Measurements from ENCODE around the gene RAE1.

RAE1 gene

DNA sequence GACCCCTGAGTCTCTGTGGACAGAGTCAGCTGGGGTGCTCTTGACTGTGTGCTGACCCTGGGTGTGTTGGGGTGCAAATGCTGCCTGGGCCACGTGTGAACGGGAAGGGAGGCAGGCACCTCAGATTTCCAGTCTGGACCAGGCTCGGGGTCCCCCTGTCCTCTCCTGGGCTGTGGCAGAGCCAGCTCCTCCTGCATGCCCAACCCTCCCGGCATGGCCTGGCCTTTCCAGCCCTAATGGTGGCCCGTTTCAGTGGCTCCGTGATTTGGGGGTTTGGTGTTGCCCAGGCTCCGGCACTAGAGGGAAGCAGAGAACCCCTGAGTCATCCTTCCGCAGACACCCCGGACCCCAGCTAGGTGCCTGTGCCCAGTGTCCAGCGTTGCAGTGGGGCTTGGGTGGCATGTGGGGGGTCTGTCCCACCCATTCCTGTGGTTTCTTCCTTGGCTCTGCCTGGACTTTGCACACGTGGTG is 49.2 kb downstream of the RAE1 start:
- DNase-seq (ENCODE audit: low spot score) = no peak

DNA sequence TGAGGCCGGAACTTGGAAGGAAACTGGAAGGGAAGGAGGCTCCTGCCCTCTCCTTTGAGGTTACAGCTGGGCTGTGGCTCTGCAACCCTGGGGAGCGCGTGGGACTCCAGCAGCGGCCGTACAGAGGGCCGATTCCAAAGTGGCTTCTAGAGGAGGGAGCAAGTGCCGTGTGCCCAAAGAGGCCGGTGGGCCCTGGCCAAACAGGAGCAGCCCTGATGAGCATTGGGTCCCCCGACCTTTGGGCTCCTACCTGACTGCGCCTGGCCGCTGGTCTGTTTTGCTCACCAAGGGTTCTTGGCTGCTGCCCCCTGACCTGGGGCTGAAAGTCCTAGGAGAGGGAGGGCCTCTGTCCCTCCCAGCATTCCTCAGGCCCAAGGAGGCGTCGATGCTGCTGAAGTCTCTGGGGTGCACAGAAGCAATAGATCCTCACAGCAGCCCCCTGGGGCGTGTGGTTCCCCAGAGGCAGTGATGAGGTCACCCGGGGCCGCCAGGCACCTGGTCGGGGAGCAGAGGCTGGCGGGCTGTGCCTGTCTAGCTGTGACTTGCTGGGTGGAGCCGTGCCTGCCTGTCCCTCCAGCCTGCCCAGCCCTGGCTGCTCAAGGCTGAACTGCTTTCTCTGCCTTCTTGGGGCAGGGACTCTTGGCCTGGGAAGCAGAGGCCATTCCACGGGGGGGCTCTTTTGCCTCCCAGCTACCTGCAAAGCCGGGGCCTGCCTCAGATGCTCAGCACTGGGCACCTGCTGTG is 49.9 kb downstream of the RAE1 start:
- DNase-seq (ENCODE audit: low spot score) = no peak

DNA sequence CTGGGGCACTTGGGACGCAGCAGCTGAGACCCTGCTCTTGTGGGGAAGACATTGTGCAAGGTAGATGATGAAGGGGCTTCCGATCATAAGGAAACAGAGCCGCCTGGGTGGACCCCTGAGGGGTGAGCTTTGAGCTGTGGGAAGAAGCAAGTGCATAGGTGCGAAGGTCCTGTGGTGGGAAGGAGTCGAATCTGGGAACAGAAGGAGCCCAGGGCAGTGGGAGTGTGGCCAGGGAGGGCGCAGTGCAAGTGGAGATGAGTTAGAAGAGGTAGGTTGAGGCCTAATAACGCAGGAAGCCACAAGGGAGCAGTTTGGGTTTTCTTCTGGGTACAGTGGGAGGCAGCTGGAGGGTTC is 50.5 kb downstream of the RAE1 start:
- DNase-seq (ENCODE audit: low spot score) = no peak

DNA sequence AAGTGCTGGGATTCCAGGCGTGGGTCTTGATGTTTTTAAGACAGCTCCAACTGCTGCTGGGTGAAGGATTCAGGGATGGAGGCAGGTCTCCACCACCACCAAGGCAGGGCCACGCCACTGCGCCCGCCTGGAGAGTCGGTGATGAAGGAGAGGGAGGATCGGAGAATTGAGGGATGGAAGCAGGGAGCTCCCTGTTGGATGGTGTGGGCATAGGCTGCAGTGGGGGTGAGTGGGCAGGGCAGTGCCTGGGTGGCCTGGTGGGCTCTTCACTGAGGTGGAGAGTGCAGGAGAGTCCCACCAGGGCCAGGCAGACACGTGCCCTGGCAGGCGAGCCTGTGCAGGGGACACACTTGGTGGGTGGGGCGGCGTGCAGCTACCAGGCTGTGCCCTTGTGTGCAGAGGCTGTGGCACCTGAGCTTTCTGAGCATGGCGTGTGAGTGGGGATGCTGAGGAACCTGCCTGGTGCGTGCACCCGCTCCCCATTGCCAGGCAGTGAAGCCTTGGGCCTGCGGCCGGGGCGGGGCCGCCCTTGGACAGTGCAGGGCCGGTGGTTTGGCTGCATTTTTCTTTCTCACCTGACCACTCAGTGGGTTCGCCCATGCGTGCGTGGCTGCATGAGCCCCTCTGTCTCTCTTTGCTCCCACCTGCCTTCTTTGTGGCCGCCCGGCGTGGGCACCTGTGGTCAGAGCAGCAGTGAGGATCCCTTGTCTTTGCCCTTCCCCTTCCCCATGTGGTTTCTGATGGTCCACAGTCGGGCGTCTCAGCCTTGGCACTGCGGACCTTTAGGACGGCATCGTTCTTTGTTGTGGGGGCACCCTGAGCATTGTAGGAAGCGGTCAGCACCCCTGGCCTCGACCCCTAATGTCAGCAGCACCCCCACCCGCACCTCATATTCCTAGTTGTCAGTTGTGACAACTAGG is 51.4 kb downstream of the RAE1 start:
- DNase-seq (ENCODE audit: low spot score) = no peak

DNA sequence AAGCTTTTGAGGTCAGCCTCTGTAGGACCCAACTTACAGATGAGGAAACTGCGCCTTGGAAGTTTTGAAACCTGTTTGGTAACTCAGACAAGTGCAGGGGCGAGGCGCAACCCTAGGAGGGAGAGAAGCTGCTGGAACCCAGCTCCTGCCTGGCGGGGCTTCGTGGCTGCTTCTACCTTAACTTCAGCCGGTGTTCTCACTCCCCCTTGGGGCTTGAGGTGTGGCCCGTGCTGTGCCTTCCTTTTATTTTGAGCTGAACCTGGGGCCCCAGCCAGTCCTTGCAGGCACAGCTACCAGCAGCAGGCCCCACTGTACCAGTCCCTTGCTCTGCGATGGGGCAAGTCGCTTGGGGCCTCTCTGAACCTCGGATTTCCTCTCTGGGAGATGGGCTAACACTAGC is 52.2 kb downstream of the RAE1 start:
- no peak for DNase-seq (ENCODE audit: low spot score)

DNA sequence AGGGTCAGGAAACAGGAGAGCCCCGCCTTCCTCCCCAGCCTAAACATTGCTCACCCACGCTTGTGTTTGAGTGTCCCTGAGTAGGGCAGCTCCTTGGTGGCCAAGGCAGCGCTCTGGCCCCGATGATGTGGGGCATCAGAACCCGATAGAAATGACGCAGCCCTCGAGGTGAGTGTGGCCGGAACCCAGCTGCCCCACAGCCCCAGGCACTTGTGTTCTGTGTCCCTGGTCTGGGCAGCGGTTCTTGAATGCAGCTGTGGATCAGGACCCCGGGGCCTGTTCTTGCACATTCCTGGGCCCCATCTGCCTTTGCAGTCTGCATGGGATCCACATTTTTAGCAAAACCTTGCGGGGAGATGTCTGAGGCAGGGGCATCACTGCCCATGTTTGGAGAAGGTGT is 53.0 kb downstream of the RAE1 start:
- DNase-seq (ENCODE audit: low spot score) = no peak

DNA sequence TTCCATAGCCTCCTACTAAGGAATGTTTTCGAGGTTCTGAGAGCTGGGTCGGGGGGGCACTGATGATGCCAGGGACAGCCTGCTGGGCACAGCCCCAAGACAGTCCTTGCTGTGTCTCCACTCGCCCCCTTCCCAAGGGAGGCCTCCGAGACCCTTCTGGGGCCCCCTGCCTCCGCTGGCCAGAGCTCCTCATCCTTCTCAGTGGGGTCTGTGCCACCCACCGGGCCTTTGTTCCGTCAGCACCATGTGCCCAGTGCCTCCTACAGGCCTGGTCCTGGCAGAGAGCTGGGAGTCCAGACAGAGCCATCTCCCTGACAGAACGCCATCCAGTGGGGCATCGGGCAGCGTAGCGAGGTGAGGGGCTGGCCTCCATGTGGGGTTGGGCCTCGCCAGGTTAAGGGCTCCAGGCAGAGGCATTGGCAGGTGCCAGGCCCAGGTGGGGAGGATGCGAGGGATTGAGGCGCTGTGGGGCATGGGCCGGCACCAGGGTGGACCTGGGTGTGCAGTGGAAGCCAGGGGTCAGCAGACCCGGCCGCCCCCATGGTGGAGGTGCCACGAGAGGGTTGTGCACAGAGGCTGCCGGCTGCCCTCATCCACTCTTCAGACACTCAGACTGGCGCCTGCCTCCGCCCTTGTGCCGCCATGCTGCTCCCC is 53.5 kb downstream of the RAE1 start:
- DNase-seq (ENCODE audit: low spot score) = no peak

DNA sequence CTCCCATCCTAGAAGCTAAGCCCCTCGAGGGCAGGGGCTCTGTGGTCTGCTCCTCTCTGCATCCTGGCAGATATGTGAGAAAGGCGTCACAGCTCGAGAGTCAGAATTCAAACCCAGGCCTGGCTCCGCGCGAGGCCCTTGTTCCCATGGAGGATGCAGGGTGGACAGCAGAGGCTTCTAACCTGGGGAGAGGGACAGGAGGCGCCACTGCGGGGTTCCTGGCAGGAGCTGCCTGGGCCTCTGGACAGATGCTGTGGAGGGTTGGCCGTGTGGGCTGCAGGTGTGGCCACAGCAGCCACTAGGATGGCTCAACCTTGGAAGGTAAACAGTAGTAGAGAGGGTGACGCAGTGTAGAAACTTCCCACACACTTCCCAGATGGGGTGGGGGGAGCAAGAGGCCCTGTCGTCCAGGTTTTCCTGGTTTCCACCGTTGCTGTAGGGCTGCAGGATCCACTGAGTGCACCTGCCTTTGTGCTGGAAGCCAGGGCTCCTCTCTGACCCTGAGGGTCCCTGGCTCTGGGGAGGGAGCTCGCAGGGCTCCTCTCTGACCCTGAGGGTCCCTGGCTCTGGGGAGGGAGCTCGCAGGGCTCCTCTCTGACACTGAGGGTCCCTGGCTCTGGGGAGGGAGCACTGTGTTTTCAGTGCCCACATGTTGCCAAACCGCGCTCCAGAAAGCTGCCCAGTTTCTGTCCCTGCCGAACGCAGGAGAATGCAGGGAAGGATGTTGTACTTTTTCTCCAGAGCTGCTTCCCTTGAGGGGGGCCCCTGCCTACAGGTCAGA is 54.4 kb downstream of the RAE1 start:
- DNase-seq (ENCODE audit: low spot score) = no peak

DNA sequence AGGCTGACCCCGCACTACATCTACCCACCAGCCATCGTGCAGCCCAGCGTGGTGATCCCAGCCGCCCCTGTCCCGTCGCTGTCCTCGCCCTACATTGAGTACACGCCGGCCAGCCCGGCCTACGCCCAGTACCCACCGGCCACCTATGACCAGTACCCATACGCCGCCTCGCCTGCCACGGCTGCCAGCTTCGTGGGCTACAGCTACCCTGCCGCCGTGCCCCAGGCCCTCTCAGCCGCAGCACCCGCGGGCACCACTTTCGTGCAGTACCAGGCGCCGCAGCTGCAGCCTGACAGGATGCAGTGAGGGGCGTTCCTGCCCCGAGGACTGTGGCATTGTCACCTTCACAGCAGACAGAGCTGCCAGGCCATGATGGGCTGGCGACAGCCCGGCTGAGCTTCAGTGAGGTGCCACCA is 56.5 kb downstream of the RAE1 start:
- DNase-seq (ENCODE audit: low spot score) = no peak

DNA sequence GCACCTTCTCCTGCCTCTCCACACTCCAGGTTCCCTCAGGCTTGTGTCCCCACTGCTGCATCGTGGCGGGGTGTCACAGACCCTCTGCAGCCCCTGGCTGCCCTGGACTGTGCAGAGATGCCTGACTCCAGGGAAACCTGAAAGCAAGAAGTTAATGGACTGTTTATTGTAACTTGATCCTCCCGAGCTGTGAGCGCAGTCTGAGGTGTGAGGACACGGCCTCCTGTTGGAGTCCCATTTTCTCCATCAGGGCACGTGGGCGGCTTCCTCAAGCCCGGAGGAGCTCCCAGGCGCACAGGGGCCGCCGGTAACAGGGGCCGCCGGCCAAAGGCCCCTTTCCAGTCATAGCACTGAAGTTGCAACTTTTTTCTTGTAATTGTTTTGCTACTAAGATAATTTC is 57.1 kb downstream of the RAE1 start:
- DNase-seq (ENCODE audit: low spot score) = no peak

DNA sequence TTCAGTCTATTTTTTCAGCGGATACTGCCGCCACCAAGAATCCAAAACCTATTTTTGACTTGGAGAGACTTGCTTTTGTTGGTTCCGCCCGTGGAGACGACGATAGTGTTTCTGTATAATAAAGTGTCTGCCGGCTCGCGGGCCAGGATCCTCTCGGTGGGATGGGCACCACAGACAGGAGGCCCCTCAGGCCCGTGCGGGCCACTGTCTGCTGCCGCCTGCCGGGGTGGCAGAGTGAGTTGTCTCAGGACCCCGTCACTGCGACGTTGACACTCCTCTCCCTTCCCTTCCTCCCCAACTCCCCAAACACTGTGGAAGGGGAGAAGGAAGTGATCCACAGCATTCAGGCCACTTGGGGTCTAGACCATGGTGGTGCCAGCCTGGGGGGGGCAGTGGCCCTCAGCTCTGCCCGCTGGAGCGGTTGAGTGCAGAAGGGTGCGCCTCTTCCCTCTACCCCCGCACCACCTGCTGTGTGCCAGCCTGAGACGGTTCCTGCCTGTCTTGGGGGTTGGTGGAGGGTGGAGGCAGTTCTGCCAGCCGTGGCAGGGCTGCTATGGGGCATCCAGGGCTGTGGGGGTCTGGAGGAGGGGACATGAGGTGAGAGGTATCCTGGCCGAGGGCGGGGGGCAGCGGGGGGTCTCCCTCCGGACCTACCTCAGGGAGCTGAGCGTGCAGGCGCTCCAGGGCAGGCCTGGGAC is 57.6 kb downstream of the RAE1 start:
- DNase-seq (ENCODE audit: low spot score) = no peak

DNA sequence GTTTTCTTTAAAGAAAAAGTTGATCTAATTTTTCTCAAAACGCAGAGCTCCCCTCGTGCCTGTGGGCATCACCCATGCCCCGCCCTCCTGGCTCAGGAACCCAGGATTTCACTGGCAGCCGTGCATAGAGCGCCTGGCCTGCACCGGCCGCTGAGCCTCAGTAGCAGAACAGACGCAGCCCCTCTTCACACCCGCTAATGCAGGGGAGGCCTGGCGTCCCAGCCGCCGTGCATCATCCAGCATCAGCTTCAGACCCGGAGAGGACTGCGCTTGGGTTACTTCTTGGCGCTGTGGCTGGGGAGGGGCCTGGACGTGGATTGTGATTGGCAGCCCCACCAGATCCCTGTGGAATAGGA is 58.2 kb downstream of the RAE1 start:
- DNase-seq (ENCODE audit: low spot score) = no peak

DNA sequence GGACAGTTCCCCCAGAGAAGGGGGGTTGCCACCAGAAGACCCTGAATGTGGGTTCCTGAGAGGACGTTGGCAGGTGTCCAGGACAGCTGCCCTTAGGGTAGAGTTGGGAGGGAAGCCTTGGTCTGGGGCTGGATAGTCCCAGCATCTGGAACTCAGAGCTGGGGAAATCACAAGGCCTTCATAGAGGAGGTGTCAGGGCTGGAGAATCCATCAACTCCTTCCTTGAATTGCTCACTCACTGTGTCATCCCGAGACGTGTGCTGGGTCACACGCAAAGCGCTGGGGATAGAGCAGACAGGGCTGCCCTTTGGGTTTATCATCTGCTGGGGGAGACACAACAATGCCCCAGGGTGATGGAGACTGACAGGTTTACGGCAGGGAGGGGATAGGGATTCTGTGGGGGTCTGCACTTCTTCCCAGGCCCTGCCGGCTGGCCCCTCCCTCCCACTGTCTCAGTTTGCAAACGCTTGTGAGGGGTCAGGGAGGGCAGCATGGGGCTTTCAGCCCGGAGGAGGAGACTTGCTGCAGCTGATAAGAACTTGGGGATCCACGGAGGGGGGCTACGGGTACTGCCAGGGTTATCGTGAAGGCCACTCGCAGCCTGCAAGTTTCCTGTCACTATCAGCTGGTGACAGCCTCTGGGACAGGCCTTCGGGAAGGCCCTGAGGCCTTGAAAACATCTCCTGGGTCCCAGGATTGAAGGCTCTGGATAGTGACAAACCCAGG is 58.8 kb downstream of the RAE1 start:
- DNase-seq (ENCODE audit: low spot score) = no peak

DNA sequence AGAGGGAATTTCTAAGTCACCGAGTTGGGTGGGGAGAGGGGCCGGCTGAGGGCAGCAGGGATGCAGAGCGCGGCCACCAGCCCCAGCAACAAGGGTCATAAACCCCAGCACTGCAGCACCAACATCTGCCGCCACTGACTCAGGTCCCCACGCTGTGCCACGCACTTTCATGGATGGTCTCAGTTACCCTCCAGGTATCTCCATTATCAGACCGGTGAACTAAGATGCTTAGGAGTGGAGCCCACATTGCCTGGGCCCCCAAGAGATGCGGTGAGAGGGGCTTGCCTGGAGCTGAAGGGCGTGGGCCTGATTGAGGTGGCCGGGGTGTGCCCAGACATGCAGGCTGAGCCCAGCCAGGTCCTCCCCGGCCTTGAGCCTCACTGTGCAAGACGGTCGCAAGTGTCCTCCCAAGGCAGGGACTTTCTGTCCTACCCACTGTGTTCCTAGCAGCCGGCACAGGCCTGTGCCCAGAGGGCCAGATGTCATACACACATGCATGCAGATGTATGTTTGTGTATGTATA is 59.4 kb downstream of the RAE1 start:
- no peak for DNase-seq (ENCODE audit: low spot score)

DNA sequence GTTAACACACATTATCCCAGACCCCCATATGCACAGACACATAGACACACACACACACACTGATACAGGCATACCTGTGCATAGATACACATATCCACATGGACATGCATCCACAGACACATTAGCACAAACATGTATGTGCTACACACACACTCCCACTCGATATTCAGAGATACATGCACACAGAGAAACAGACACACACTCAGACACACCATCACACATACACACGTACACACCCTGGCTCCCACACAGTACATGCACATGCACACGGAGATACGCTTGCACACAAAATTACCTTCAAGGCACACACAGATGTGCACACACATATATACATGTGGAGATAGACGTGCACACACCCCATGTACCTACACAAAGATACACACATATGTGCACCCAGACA is 59.9 kb downstream of the RAE1 start:
- no peak for DNase-seq (ENCODE audit: low spot score)

DNA sequence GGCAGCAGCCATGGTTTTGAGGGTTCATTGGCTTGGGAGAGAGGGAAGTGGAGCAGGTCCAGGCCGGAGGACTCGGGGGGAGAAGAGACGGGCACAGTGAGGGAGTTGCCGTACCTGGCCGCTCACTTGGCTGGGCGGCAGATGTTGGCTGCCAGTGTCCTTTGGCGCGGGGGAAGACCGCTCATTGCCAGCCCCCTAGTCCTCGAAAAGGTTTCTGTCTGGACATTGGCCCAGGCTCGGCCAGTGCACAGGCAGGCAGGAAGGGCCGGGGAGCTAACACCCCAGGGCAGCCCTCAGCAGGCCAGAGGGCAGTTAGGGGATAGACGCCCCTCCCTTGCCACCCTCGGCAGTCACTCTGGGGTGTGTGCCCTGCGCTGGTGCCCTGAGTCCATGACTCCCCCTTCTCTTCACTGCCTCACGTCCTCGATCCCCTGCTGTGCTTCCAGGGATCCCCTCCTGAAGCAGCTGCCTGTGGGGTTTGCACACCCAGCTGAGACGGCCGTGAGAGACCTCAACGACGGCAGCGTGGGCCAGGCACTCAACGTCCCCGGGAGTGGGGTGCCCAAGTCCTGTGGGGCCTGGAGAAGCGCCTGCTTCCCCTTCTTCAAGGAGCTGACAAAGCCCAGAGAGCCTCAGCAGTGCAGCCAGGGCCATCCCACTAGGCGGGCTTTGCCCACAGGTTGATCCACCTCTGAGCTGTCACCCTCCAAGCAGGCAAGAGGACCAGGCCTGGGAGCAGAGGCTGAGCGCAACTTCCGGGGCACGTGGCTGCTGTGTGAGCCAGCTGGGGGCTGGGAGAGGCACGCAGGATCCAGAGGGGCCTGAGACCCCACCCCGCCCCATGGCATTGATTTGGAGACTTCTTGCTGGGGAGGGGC is 60.6 kb downstream of the RAE1 start:
- DNase-seq (ENCODE audit: low spot score) = no peak

DNA sequence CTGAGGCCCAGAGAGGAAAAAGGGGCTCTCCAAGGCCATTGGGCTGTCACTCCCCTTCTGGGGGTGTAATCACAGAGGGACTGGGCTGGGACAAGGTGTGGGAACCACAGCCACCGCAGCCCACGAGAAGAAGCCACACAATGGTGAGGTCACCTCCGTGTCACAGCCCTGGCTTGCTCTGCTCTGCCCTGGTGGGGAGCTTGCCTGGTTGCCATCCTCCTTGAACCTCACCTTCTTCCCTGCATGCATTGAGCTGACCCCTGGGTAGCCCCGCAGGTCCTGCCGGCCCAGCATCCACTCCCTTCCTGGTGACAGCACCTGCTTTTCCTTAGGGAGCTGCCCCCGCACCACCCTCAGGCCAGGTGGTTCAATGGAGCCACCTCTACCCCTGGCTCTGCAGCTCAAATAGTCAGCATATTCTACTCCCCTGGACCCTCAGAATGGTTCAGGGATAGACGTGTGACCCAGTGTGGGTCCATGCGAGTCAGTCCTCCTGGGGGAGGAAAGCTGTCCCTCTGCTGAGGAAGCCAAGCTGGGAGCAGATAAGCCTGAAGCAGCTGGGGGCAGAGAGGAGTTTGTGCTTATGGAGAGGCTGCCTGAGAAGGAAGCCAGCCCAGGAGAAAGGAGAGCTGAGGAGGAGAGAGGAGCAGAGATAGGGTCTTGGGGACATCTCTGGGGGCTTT is 61.4 kb downstream of the RAE1 start:
- DNase-seq (ENCODE audit: low spot score) = no peak

DNA sequence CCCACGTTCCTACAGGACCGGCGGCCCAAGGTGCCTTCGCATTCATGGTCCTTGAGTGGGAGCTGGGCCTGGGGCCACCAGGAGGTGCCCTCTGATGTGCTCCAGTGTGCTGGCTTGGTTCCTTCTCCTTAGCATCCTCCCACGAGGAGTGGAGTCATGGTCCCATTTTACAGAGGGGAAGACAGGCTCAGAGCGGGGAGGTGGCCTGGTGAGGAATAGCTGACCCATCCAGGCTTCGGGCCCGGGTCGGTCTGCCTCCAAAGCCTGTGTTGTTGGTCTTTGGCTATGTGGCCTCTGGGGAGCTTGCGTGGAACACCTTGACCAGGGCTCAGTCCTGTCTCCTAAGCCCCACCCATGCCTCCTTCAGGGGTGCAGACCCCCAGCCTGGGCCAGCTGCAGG is 62.9 kb downstream of the RAE1 start:
- no peak for DNase-seq (ENCODE audit: low spot score)
